ENCODE data around the gene BRINP1. TPM values are rescaled to one million over a fixed set of nuclear protein-coding genes. Genes with fewer than 3 reads are reported as not detected.

The BRINP1 gene
- total RNA-seq, 1 experiment from 2014 or later: 14.0 TPM

- TF ChIP-seq, protein P1, sequence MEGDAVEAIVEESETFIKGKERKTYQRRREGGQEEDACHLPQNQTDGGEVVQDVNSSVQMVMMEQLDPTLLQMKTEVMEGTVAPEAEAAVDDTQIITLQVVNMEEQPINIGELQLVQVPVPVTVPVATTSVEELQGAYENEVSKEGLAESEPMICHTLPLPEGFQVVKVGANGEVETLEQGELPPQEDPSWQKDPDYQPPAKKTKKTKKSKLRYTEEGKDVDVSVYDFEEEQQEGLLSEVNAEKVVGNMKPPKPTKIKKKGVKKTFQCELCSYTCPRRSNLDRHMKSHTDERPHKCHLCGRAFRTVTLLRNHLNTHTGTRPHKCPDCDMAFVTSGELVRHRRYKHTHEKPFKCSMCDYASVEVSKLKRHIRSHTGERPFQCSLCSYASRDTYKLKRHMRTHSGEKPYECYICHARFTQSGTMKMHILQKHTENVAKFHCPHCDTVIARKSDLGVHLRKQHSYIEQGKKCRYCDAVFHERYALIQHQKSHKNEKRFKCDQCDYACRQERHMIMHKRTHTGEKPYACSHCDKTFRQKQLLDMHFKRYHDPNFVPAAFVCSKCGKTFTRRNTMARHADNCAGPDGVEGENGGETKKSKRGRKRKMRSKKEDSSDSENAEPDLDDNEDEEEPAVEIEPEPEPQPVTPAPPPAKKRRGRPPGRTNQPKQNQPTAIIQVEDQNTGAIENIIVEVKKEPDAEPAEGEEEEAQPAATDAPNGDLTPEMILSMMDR (conservative IDR thresholded peaks at IDR 0.05): no peak
- Histone ChIP-seq H2AFZ (ENCODE audit: low read length) (no peak overlapping the region), H4K5ac (ENCODE audit: insufficient read length, low read depth, low read length) (no peak overlapping the region), H3K79me2 (ENCODE audit: insufficient read depth, low read length) (no peaks in the 10 kb centered on the region), H3K23me2 (ENCODE audit: insufficient read length, low read depth, low read length, poor library complexity, severe bottlenecking) (no peaks in the 10 kb centered on the region), H3K18ac (ENCODE audit: insufficient read length, low read depth, low read length) (no peak overlapping the region), H3K9me3 (ENCODE audit: control insufficient read depth, low read depth, low read length) (no peaks in the 10 kb centered on the region), H2BK120ac (ENCODE audit: low read depth, low read length, poor library complexity, severe bottlenecking) (no peak overlapping the region), H3K27ac (ENCODE audit: insufficient read length, low read depth, low read length) (no peak overlapping the region), H3K23ac (ENCODE audit: insufficient read length, low read depth, low read length) (no peak overlapping the region), H3K14ac (ENCODE audit: insufficient read depth, low read length) (no peak overlapping the region), H3K4me2 (ENCODE audit: insufficient read depth, insufficient read length, low read length) (no peak overlapping the region), H4K8ac (replicated peaks; ENCODE audit: insufficient read length, low read depth, low read length) (no peak overlapping the region), H2BK15ac (ENCODE audit: low read depth, low read length) (no peak overlapping the region), H3K4me1 (ENCODE audit: insufficient read depth, low read length) (peaks cover 2% of the 10 kb centered on the region), H4K91ac (ENCODE audit: insufficient read length, low read depth, low read length) (no peak overlapping the region), H4K20me1 (ENCODE audit: control insufficient read depth, insufficient read depth, insufficient read length) (no peaks in the 10 kb centered on the region), H3K56ac (ENCODE audit: insufficient read length, low read depth, low read length) (no peak overlapping the region), H3K79me1 (ENCODE audit: insufficient read depth, low read depth, low read length, poor library complexity, severe bottlenecking) (no peaks in the 10 kb centered on the region), H3K4ac (ENCODE audit: low read depth, low read length) (no peak overlapping the region), H2BK20ac (ENCODE audit: low read depth, low read length, poor library complexity, severe bottlenecking) (no peak overlapping the region), H2BK12ac (ENCODE audit: insufficient read length, low read depth, low read length) (no peak overlapping the region), H3K9ac (ENCODE audit: extremely low read depth, insufficient read length, low read length) (no peak overlapping the region), H2AK5ac (ENCODE audit: insufficient read length, low read length) (no peak overlapping the region), H3K27me3 (ENCODE audit: insufficient read depth, low read length) (no peaks in the 10 kb centered on the region), H3T11ph (ENCODE audit: low read length) (no peak overlapping the region), H2BK5ac (ENCODE audit: insufficient read length, low read length) (no peak overlapping the region)
- no peak overlapping the region for H3K4me3 Mint-ChIP-seq
- H3K36me3 Mint-ChIP-seq (ENCODE audit: insufficient read depth in 1 of 3, low read depth in 3 of 3): peaks cover 14 to 16% (median 15%) of the 10 kb centered on the region in 3 experiments
- DNase-seq: no peak
- H3K27ac Mint-ChIP-seq: no peak overlapping the region
- H3K27me3 Mint-ChIP-seq (ENCODE audit: low read depth): no peaks in the 10 kb centered on the region; the same call in 1 of the 2 replicates
- peaks cover 9% of the 10 kb centered on the region in 2 experiments; a peak in 3 of 4 replicates for H3K4me1 Mint-ChIP-seq
- H3K9me3 Mint-ChIP-seq: no peaks in the 10 kb centered on the region
Measured at GRCh38 chr9:119166096-119166495, 203.1 kb downstream of the BRINP1 start.

Data from H9 (cell line).